ENCODE data around the gene FANCC.

GRCh38 chr9:95100071-95100627 lies 217.4 kb downstream of the FANCC start:
- TF ChIP-seq CTCF (IDR thresholded peaks at IDR 0.05) (no peak), POLR2A (IDR thresholded peaks at IDR 0.05) (no peak)

All from body of pancreas (tissue), 4 donors.